GM19455 (cell line): Measurements from ENCODE around the gene TMEM217.
"Not testable (repeated sequence)": the region's sequence is repeated elsewhere in the genome, so short reads cannot be mapped to it uniquely, and the experiment has no call there.

Source experiments
- ATAC-seq: cut with Tn5 transposase; IDR thresholded peaks from one replicate; pipeline ENCODE4 v1.9.1; 2021; ENCODE audit not compliant: unreplicated experiment

The TMEM217 gene

GRCh38 chr6:37257634-37258404, at the start of gene TMEM217, which contains the start of gene TBC1D22B:
TMEM217 (minus strand) TSS chr6:37258144; CDS start chr6:37219030, 39,114 bp downstream.
TBC1D22B (plus strand) TSS chr6:37257772; CDS start chr6:37257918, 146 bp downstream.
- ATAC-seq = peak; percentile 99

- not testable (repeated sequence) for ATAC-seq
These were observed 49.5 kb upstream of the TMEM217 start for GRCh38 chr6:37307484-37307883.

- no peak for ATAC-seq
These were observed 48.8 kb upstream of the TMEM217 start for GRCh38 chr6:37306624-37307222.

- no peak for ATAC-seq
These were observed 48.0 kb upstream of the TMEM217 start for GRCh38 chr6:37305841-37306425.

- no peak for ATAC-seq
These were observed 46.8 kb upstream of the TMEM217 start for GRCh38 chr6:37304766-37305165.

GRCh38 chr6:37303891-37304503, 46.1 kb upstream of the TMEM217 start:
- no peak for ATAC-seq

- ATAC-seq = no peak
These were observed 45.2 kb upstream of the TMEM217 start for GRCh38 chr6:37303091-37303660.

- ATAC-seq = no peak
These were observed 44.2 kb upstream of the TMEM217 start for GRCh38 chr6:37302086-37302686.

GRCh38 chr6:37299990-37300389, 42.0 kb upstream of the TMEM217 start:
- no peak for ATAC-seq

GRCh38 chr6:37298958-37299357, 41.0 kb upstream of the TMEM217 start:
- ATAC-seq = no peak

- not testable (repeated sequence) for ATAC-seq
These were observed 39.7 kb upstream of the TMEM217 start for GRCh38 chr6:37297637-37298036.

GRCh38 chr6:37293426-37293825, 35.5 kb upstream of the TMEM217 start:
- no peak for ATAC-seq

GRCh38 chr6:37289931-37290330, 32.0 kb upstream of the TMEM217 start:
- ATAC-seq = no peak

GRCh38 chr6:37288247-37288646, 30.3 kb upstream of the TMEM217 start:
- no peak for ATAC-seq

- ATAC-seq = no peak
These were observed 29.7 kb upstream of the TMEM217 start for GRCh38 chr6:37287519-37288157.

GRCh38 chr6:37285861-37286311, 27.9 kb upstream of the TMEM217 start:
- no peak for ATAC-seq

- no peak for ATAC-seq
These were observed 26.8 kb upstream of the TMEM217 start for GRCh38 chr6:37284781-37285180.

GRCh38 chr6:37283671-37284151, 25.8 kb upstream of the TMEM217 start:
- ATAC-seq = no peak

GRCh38 chr6:37283268-37283667, 25.3 kb upstream of the TMEM217 start:
- ATAC-seq = no peak

GRCh38 chr6:37282371-37282770, 24.4 kb upstream of the TMEM217 start:
- ATAC-seq = no peak
